ENCODE data around the gene FGFR2.

The FGFR2 gene

GRCh38 chr10:121442086-121442935, 155.9 kb downstream of the FGFR2 start:
- no peak for DNase-seq

- DNase-seq: no peak
Observed at GRCh38 chr10:121440461-121440860, 157.8 kb downstream of the FGFR2 start.

GRCh38 chr10:121438333-121438732, 159.9 kb downstream of the FGFR2 start:
- DNase-seq: no peak

DNA sequence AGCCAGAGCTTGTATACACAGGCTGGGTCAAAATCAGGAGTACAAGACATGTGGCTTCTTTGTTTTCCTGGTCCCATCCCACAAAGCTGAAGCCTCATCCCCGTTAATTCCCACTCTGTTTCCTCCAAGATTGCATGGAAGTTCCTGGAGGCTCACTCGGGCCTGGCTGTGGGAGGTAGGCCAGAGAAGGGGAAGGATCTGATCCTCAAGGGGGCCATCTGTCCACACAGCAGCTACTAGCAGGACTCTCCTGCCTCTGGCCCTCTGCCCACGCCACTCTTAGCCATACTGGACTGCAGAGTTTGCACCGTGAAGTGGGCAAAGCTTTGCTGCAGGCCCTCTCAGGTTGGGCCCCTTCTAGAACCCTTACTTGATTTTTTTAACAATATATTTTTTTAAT, 160.6 kb downstream of the FGFR2 start:
- DNase-seq: no peak

DNA sequence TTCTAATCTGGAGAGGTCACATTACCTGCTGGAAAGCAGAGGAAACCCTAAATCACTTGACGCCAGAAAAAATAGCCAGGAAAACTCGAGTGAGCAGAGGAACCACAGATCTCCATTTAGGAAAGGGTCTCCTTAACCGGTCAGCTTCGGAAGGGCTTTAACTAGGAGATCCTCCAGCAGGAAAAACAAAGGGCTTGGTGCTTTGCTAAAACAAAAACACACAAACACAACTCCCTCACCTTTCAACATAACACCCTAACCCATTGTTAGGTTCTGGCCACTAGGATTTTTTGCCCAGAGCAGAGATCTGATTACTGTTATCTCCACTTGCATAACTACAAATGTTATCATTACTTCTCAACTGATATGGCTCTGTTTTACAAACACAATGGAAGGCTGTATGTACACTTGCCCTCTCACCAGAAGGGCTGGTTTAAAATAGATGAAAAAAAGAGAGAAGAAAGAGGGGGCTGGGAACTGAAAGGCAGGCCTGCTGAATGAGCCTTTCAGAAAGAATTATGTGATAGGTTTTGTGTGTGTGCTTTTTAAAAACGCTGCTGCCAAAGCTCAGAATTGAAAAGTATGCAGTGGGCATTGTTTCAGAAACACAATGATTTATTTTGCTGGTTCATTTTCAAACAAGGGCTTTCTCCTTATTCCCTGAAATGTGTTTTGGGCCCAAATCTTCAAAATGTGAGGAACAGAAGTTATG, 161.5 kb downstream of the FGFR2 start:
- no peak for DNase-seq

DNA sequence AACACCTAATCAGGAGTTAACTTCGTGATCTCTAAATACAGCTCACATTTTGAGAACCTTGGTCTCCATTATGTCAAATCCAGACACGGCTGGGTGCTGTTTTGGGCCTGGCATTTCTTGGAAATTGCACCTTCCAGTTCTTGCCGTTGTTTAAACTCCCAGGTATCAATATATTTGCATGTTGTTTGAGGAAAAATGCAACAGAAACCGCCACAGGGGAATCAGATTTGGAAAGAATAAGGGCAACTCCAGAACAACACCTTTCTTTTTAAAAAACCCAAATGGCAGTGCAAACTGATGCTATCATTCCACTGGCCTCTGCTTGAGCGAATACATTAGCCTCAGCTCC, 162.0 kb downstream of the FGFR2 start:
- no peak for DNase-seq

DNA sequence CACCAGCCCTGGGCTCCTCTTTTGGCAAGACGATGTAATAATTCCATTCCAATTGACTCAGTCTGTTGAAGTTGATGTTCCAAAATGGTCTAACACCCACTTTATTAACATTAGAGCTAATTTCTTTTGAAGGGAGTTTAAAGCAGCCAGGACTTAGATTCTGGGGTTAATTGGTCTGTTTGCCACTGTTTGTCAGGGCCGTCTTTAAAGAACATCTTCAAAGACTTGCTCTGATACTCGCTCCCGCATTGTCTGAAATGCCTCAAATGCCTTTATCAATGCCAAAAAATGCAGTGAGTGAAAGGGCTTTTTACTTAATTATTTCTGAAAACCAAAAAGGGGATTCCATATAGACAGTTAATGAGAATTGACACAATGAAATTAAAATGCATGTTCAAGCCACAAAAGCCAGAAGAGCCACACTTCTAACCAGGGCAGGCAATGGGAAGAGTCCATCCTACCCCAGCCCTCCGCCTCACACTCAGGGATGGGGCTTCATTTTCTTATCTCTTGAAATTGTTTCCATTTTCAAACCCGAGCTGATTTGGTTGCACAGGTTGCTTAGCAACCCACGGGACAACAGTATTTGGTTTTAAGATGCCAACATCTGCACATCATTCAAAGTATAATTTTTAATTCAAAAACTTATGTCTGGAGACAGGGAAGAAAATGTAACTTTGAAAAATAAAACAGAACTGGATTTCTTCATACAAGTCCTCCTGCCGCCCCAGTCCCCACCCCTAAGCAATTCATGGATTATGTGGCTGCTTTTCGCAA, 163.0 kb downstream of the FGFR2 start:
- no peak for DNase-seq

DNA sequence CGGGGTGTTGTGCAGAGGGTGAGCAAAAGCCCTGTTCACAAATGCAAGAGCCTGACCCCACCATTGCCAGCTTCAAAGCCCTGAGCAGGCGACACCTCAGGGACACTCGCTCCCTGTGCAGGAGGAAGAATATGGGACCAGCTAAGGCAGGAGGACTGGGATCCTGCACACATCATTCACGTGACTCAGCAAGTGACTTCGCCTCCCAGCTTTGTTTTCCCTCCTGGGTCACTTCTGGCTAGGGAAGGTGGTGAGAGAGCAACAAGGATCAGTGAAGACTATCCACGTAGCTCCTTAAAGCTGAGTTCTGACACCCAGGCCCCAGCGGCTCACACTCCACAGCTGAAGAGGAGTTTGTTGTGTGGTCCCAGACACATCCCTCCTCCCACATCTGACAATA, 164.3 kb downstream of the FGFR2 start:
- no peak for DNase-seq

DNA sequence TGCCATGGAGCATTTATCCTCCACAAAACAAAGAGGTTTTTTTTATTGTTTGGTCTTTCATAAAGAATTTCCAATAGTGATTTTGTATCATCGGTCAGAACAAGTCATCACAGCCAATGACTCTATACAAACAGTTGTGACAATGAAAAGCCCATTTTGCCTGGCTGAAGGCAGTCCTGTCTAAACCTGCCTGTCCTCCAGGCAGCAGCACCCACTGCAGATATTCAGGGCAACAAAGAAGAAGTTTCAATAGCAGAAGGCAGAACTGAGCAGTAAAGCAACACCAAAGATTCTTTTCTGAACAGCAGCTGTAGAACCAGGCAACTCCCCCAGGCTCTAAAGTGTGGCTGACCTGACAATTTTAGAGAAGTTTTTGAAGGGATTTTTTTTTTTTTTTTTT, 169.4 kb downstream of the FGFR2 start:
- DNase-seq: no peak

Measured in CD4-positive, alpha-beta T cell treated with Interleukin-15 for 1 hour (primary cell).